BE2C (cell line): ENCODE results near the gene CLMP.
"Not testable (repeated sequence)": the region's sequence is repeated elsewhere in the genome, so short reads cannot be mapped to it uniquely, and the experiment has no call there.

Source experiments
- DNase-seq: peaks from one replicate; pipeline ENCODE4 v3.0.0-alpha.2; 2020
- H3K27me3 ChIP-seq: fragments of 250-450 bp; sonication (Bioruptor Pico); 2 replicates; pipeline ENCODE4 v1.5.1; 2020; ENCODE audit warnings: mild to moderate bottlenecking
- H3K36me3 ChIP-seq: fragments of 250-450 bp; sonication (Bioruptor Pico); 2 replicates; pipeline ENCODE4 v1.5.1; 2020; ENCODE audit warnings: mild to moderate bottlenecking
- H3K4me1 ChIP-seq: fragments of 250-450 bp; sonication (Bioruptor Pico); 2 replicates; pipeline ENCODE4 v1.5.1; 2020
- H3K4me3 ChIP-seq: 2 replicates; pipeline ENCODE4 v1.5.1; 2011; ENCODE audit warnings: low read depth, low read length
- H3K9me3 ChIP-seq: fragments of 250-450 bp; sonication (Bioruptor Pico); 2 replicates; pipeline ENCODE4 v1.5.1; 2020
- TF ChIP-seq, protein P1 (sequence below): IDR thresholded peaks from 2 replicates; pipeline ENCODE4 v1.5.1; 2012; ENCODE audit warnings: mild to moderate bottlenecking, low read depth, low read length

Gene CLMP

DNA sequence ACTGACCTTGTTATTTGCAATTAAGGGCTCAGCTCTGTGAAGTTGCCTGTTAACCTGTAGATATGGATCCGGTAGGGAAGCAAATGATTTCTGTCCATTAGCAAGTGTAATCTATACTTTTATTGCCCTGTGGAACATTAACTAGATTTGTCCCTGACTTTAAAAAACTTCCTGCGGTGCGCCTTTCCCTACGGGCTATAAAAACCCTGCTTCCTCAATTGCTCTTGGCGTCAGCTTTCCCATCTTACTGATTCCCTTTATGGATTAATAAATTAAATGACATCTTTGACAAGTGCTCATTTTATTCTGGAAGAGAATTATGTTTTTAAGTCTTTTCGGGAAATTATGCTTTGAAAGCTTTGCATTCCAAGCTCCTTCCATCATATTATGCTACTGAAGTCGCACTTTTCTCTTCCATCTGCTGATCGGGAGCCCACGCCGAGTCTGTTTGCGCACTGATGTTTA lies 18.3 kb upstream of the CLMP start:
- Histone ChIP-seq H3K36me3 (no peaks in the 10 kb centered on the region), H3K27me3 (no peaks in the 10 kb centered on the region), H3K4me3 (no peak overlapping the region), H3K4me1 (peaks cover 11% of the 10 kb centered on the region), H3K9me3 (no peaks in the 10 kb centered on the region)
- DNase-seq, result no peak
- TF ChIP-seq, protein P1, sequence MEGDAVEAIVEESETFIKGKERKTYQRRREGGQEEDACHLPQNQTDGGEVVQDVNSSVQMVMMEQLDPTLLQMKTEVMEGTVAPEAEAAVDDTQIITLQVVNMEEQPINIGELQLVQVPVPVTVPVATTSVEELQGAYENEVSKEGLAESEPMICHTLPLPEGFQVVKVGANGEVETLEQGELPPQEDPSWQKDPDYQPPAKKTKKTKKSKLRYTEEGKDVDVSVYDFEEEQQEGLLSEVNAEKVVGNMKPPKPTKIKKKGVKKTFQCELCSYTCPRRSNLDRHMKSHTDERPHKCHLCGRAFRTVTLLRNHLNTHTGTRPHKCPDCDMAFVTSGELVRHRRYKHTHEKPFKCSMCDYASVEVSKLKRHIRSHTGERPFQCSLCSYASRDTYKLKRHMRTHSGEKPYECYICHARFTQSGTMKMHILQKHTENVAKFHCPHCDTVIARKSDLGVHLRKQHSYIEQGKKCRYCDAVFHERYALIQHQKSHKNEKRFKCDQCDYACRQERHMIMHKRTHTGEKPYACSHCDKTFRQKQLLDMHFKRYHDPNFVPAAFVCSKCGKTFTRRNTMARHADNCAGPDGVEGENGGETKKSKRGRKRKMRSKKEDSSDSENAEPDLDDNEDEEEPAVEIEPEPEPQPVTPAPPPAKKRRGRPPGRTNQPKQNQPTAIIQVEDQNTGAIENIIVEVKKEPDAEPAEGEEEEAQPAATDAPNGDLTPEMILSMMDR, result no peak

DNA sequence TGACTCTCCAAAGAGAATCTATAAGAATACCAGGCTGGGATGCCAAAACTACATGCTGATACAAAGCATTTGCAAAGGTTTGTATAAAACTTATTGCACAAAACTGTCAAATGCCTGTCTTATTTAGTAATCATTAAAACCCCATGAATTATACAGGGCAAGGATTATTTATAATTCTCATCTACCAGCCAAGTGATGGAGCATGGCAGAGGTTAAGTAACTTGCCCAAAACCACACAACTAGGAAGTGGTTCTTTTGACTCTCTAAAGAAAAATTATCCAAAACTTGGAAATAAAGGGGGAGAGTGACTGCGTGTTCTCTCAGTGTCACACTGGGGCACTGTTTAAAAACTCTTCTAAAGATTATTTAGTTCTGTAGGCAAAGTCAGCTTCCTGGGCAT lies 17.4 kb upstream of the CLMP start:
- H3K27me3 ChIP-seq, result no peaks in the 10 kb centered on the region
- no peak for DNase-seq
- no peaks in the 10 kb centered on the region for H3K9me3 ChIP-seq
- no peak overlapping the region for H3K4me3 ChIP-seq
- H3K4me1 ChIP-seq, result peaks cover 11% of the 10 kb centered on the region
- TF ChIP-seq, protein P1, result no peak
- no peaks in the 10 kb centered on the region for H3K36me3 ChIP-seq

DNA sequence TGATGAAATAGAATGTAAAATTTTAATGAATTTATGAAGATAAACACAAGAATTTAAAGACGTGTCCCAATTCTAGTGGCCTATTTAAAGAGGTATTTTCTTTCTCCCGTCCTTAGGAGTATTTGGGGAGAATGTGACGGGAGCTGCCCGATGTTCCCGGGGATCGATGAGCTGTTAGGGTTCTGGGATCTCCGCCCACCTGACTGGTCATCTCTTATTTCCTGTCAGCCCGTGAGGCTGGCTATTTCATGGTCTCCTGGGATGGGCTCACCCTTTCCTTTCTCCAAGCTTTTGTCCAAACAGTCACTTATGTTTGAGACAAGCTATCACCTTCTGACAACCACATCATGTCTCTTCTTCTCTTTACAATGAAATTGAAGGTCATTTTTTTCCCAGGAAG lies 16.9 kb upstream of the CLMP start:
- no peak overlapping the region for H3K4me3 ChIP-seq
- DNase-seq, result no peak
- peaks cover 11% of the 10 kb centered on the region for H3K4me1 ChIP-seq
- TF ChIP-seq, protein P1, result no peak
- no peaks in the 10 kb centered on the region for H3K9me3 ChIP-seq
- H3K27me3 ChIP-seq, result no peaks in the 10 kb centered on the region
- H3K36me3 ChIP-seq, result no peaks in the 10 kb centered on the region

DNA sequence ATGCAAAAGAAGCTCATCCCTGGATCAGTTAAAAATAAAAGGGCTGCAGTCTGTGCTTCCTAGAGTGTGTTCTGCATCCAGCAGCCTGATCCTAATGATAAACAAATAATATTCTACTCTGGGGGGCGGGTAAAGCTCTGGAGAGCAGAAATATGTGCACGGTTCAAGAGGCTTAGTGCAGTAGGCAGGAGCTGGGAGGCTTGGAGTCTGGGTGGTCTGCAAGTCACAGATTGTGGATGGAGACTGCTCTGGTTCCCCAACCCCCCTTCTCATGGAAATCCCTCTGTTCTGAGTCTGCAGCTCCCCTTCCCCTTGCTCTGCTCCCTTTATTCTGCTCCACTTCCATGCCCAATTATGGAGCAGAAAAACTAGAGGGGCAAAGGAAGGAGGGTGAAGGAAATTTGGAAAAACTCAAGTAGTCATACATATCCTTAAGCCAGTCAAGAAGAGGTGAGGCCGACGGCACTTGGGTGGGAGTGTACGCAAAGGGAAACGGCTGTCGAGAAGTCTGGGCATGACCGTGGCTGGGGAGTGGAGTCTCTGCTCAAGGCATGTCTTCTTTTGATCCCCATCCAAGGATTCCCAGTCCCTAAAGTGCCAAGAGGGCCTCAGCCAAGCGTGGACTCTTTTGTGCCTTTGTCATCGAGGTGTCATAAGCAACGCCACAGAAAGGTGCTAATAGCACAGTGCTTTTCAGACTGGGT lies 16.3 kb upstream of the CLMP start:
- H3K4me1 ChIP-seq, result peaks cover 11% of the 10 kb centered on the region
- TF ChIP-seq, protein P1, result no peak
- H3K36me3 ChIP-seq, result no peaks in the 10 kb centered on the region
- H3K4me3 ChIP-seq, result no peak overlapping the region
- H3K9me3 ChIP-seq, result no peaks in the 10 kb centered on the region
- no peaks in the 10 kb centered on the region for H3K27me3 ChIP-seq
- no peak for DNase-seq

DNA sequence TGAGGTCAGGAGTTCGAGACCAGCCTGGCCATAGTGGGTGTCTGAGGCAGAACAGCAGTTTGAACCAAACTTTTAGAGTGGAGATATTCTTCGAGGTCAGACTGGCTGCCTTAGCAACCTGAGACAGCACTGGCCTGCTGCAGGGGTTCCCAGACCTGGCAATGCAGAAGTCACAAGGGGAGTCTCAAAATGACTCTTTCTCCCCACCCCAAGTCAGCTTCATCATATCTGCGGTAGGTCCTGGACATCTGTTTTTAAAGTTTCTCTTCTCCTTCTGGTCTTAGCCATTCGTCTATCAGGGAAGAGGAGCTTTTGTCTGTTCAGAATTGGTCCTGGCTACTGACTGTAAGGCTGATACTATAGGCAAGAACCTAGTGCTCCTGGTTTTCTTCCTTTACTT lies 14.5 kb upstream of the CLMP start:
- TF ChIP-seq, protein P1, result no peak
- no peaks in the 10 kb centered on the region for H3K36me3 ChIP-seq
- no peaks in the 10 kb centered on the region for H3K9me3 ChIP-seq
- no peak for DNase-seq
- H3K4me1 ChIP-seq, result peaks cover 11% of the 10 kb centered on the region
- H3K4me3 ChIP-seq, result no peak overlapping the region
- H3K27me3 ChIP-seq, result no peaks in the 10 kb centered on the region

DNA sequence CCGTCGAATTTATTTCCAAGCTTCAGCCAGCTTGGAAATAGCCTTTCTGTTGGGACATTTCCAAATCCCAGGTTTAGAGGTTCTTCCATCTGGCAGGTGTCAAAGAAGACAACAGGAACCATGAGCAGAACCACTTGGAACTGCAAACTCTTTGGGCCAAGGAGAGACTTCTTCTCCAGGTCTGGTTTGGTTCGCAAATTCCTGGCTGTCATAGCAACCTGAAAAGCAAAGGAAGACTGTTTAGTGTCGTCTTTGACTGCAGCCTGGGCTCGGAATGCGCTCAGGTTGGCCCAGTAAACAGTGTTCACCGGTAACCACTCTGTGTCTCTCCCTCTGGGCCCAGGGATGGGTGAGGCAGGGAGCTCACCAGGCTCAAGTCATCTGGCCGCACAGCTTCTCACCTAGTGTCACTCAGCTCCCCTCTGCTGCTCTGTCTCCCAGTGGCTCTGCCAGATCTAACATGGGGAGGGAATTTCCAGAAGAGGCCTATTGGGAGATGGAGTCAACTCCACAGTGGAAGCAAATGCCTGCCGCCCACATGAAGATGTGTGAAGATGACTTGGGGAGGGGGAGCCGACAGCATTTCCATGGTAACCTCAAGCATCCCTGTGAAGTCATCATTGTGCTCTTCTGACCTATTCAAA lies 11.9 kb upstream of the CLMP start:
- Histone ChIP-seq H3K9me3 (no peaks in the 10 kb centered on the region), H3K27me3 (no peaks in the 10 kb centered on the region), H3K36me3 (no peaks in the 10 kb centered on the region), H3K4me1 (peaks cover 31% of the 10 kb centered on the region), H3K4me3 (no peak overlapping the region)
- no peak for DNase-seq
- TF ChIP-seq, protein P1, result no peak

DNA sequence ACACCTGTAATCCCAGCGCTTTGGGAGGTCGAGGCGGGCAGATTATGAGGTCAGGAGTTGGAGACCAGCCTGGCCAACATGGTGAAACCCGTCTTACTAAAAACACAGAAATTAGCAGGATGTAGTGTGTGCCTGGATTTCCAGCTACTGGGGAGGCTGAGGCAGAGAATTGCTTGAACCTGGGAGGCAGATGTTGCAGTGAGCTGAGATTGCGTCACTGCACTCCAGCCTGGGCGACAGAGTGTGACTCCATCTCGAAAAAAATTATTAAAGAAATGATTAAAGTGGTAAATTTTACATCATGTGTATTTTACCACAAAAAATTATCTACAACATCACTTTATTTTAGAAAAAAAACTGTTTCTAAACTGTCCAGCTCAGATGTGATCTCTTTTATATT lies 11.0 kb upstream of the CLMP start:
- H3K9me3 ChIP-seq, result not testable (repeated sequence)

More for the DNA sequence above, 11.0 kb upstream of the CLMP start:
- peaks cover 28% of the 10 kb centered on the region for H3K4me1 ChIP-seq
- H3K4me3 ChIP-seq, H3K36me3 ChIP-seq, H3K27me3 ChIP-seq, DNase-seq: not testable (repeated sequence)
